T-helper 9 cell (primary cell): ENCODE measurements around the gene MAPK8IP1.
"Not testable (repeated sequence)": the region's sequence is repeated elsewhere in the genome, so short reads cannot be mapped to it uniquely, and the experiment has no call there.

Experiments
- DNase-seq: peaks from one replicate; pipeline ENCODE4 v3.0.0-alpha.2; 2020
- total RNA-seq, 2 donors: gene quantifications; one replicate each; lab custom pipeline; 2026; lab: John Stamatoyannopoulos, UW

The MAPK8IP1 gene
- total RNA-seq = 2.1 to 14.5 reads per million in 2 donors

DNA sequence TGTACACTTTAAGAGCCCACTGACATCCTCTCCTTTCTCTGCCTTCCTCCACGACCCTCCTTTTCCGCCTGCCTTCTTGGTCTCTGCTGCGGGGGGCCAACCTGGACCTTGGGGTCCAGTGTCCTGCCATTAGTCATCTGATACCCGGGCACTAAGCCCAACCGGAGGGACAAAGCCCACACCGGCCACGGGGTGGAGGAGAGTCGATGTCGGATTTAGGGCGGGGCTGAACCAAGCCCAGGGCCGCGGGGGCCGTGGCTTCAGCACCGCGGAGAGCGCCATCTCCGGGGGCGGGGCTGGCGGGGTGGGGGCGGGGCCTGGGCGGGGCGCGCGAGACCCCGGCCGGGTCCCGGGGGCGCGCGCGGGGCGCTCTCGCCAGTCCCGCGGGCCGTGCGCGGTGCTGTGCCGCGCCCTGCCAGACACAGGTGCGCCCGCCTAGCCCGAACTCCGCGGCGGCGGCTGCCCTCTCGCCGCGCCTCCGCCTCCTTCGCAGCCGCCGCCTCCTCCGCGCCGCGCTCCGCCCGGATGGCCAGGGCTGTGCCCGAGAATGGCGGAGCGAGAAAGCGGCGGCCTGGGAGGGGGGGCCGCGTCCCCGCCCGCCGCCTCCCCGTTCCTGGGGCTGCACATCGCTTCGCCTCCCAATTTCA lies at the start of gene MAPK8IP1:
Gene MAPK8IP1 (plus strand): TSS at position 378 of the 647 bp plus-strand sequence. CDS start 170 bp downstream, at position 548.
- peak; percentile 60 for DNase-seq

DNA sequence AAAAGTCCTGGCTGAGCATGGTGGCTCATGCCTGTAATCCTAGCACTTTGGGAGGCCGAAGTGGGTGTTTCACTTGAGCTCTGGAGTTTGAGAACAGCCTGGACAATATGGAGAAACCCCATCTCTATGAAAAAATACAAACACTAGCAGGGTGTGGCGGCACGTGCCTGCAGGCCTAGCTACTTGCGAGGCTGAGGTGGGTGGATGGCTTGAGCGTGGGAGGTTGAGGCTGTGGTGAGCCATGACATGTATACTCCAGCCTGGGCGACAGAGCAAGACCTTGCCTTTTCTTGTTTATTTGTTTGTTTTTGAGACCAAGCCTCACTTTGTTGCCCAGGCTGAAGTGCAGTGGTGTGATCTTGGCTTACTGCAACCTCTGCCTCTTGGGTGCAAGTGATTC lies 46.2 kb upstream of the MAPK8IP1 start:
- DNase-seq = no peak

GRCh38 chr11:45840251-45840650 lies 45.2 kb upstream of the MAPK8IP1 start:
- not testable (repeated sequence) for DNase-seq

DNA sequence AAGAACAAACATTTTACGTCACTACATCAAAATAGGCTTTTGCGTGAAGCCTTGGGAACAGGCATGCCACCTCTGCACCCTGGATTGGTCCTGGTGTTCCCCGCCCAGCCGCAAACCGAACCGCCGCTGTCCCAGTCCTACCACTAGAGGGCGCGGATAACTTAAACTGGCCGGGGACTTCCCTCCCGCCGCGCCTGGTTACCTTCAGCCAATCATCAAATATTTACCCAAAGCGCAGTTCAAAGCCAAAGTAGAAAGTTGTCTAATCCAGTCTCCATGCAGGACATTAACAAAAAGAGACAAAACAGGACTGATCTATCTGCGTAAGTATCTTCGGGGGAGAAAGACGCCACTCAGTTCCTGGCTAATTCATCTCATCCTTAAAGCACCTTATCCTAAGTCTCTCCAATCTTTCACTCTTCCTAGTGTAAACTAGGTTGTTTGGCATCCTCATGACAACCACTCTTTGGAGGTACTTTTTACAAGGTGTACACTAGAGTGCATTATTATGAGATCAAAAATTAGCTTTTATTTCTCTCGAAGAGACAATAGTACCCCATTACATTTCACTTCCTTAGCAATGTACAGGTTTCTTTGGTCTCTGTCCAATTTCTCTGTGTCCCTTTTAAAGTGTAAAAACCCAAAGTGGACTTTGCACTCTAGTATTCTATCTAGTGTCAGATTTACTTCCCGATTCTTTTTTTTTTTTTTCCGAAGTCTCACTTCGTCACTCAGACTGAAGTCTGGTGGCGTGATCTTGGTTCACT lies 42.1 kb upstream of the MAPK8IP1 start:
- DNase-seq = peak; percentile 87

DNA sequence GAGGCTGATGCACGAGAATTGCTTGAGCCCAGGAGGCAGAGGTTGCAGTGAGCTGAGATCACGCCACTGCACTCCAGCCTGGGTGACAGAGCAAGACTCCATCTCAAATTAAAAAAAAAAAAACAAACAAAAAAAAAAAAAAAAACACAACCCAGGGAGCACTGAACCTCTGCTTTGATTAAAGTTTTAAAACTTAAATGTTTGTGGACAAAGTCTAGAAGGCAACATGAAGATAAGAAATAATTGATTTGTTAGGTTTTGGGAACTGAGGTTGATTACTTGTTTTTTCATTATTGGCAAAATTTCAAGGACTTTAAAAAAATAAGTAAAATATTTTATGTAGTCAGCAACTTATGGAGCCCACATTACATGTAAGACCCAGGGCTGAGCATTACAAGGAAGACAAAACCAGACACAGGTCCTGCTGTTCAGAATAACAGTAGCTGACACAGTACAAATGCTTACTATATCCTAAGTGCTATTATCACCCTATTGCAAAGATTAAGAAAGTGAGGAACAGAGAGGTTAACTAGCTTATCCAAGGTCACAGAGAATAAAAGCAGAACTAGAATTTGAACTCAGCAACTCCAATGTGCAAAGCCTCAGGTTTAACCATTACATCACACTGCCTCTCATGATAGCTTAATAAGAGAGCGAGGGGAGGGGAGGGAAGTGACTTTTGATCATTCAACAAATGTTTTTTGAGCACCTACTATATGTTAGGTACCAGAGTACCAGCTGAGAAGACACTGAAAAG lies 40.5 kb upstream of the MAPK8IP1 start:
- no peak for DNase-seq

- DNase-seq = no peak
Observed at GRCh38 chr11:45846174-45846675, 39.2 kb upstream of the MAPK8IP1 start.

DNA sequence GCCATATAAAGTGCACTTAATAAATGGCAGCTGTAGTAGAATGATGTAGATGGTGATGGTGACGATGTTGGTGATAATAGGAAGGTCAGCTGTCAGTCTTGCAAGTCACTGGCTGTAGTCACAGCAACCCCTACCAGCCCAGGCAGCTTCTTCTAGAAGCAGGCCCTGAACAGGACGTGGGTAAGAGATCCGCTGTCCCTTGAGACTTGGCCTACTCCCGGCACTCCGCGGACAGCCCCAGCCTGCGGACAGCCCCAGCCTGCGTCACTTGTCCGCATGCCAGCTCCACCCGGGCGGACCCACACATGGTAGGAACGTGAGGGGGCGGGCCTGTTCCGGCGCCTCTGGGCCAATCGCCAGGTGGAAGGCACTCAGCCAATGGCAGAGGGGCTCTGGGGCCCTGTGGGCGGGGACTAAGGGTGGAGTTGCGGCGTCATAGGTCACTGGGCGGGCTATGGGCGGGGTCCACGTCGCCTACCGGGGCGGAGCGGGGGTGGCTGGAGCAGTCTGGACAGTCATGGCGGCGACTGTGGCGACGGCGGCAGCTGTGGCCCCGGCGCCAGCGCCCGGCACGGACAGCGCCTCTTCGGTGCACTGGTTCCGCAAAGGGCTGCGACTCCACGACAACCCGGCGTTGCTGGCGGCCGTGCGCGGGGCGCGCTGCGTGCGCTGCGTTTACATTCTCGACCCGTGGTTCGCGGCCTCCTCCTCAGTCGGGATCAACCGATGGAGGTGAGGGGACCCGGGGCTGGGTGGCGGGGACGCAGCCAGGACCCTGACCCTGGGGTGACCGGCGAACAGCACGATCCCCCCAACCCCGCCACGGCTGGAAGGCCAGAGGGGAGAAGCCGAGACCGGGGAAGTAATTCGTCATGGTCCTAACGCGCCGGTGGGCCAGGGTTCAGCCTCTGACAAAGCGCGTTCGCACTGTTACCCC lies 38.2 kb upstream of the MAPK8IP1 start, which contains the start of gene CRY2:
Gene CRY2 (plus strand): TSS at position 502 of the 937 bp plus-strand sequence. CDS start 16 bp downstream, at position 518.
- peak; percentile 99 for DNase-seq

DNA sequence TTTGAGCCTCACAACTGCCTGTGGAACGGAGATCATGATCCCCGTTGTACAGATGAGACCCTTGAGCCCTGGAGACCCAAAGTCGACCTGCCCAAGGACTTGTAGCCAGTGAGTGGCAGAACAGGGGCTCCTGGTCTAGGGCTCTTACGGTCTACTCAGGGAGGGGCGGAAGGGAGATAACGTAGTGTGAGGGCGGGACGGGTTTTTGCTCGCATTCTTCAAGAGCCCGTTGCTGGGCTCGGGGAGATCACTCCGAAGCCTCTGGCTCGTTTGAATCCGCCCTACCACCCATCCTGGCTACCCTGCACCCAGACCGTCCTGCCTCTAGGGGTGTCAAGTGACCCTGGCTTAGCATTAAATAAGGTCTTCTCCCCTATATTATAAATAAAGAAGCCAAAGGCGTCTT lies 37.5 kb upstream of the MAPK8IP1 start:
- peak; percentile 11 for DNase-seq

DNA sequence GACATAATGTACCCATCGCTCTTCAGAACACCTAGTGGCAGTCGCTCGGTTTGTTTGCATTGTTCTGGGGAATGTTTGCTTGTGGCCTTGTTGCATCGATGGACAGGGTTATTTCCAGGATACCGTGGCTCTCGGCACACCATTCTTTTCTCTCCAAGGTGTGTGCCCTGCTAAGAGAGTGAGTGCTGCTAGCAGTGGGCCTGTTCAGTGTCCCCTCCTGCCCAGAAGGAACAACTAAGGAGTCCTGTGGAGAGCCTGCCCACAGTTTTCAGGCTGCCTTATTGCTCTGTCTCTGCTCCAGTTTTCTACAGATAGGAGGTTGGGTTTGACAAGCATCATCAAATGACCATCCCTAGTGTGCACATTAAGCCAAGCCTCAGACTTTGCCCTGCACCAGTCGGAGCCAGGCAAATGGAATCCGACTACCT lies 36.8 kb upstream of the MAPK8IP1 start:
- DNase-seq = no peak

GRCh38 chr11:45850446-45850845 lies 35.0 kb upstream of the MAPK8IP1 start:
- DNase-seq = no peak

DNA sequence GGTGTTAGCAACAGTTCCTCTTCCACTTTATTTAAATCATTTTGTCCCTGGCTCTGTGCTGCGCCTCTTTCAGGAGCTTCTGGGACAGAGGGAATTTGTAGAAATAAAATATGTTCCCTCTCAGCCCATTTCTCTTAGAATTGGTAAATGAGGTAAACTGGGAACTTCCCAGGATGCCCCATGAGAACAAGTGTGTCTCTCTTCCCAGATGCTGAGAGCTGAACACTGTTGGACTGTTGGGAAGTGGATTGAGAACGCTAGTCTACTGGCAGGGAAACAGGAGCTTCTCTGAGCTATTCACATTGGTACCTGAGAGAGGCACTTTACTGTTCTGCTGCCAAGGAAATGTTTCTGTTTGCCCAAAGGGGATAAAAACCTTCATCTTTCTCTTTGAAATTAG lies 34.2 kb upstream of the MAPK8IP1 start:
- DNase-seq = no peak

DNA sequence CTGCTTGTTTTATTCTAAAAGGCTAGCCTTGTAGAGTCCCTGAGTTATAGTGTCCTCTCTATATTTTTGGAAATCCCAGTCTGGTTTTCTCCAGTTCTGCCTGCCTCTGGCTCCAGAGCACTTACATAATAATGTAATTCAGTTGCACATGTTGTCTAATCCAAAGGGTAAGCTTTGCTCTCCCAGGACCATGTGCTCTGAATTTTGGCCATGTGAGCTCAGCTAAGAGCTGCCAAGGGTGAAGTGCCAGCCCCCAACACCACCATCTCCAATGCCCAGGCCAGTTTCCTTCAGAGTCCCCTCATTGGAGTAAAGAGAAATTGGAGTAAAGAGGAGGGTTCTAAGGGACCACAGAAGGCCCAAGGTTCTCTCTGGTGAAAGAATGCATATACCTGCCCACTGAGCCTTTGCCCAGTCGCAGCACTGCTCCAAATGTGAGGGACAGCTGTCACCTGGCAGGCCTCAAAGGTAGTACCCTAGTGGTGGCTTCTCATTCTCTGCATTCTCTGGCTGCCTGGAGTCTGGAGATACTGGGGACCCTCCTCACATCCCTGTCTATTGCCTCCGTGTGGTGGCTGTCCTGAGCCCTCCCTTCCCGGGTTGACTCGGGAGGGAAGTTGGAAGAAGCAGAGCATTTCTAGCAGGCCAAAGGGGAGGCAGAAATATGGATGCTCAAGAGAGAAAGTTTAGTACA lies 33.3 kb upstream of the MAPK8IP1 start:
- DNase-seq = no peak

GRCh38 chr11:45852712-45853101 lies 32.7 kb upstream of the MAPK8IP1 start:
- no peak for DNase-seq

DNA sequence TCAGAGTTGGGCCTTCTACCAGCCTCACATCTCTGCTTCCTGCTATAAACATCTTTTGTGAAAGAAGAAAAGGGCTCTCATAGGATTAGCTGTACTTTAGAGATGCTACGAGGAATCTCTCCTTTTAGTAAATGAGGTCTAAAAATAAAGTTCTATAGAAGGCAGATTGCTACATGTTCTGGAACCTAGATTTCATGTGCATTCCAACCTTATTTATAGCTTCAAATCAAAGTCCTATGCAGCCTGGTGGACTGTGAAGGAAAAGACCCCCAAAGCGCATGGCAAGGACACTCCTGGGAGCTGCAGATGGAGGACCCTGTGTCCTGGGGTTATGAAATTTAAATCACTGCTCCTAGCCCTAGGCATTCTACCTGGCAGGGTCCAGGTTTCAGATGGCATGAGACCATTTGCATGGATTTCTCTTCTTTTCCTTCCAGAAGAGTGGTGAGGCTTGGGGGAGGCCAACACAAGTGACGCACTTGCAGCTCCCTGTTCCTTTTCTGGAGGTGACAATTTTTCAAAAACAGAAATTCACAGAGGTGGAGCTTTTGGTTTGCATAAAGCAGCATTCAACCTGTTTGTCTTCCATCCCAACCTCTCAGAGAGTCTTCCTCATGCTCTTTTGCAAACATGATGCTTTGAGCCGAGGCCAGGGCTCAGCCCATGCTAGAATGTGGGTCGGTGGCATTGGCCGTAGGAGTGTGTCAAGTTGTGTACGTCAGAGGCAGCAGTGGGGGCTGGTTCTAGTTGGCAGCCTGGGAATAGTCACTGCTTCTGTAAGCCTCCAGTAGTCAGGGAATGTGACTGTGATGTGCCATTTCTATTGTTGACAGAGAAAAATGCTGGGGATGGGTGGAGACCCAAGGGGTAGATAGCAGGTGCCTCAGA lies 31.9 kb upstream of the MAPK8IP1 start:
- no peak for DNase-seq

DNA sequence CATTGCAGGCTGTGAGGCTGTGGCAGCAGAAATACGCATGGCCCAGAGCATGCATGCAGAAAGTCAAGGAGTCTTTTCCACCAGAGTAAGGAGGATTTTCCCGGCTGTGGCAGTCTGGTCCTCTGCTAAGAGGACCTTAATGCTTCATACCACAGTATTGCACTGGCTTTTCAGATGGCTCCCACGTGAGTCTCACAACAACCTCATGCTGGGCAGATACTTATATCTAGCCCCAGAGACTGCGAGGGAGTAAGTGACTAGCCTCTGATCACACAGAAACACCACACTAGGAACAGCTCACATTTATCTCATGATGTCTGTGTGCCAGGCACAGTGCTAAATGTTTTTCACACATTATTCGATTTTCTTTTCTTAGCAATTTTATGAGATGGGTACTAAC lies 30.1 kb upstream of the MAPK8IP1 start:
- DNase-seq = no peak

GRCh38 chr11:45856044-45856468 lies 29.4 kb upstream of the MAPK8IP1 start:
- DNase-seq = no peak

DNA sequence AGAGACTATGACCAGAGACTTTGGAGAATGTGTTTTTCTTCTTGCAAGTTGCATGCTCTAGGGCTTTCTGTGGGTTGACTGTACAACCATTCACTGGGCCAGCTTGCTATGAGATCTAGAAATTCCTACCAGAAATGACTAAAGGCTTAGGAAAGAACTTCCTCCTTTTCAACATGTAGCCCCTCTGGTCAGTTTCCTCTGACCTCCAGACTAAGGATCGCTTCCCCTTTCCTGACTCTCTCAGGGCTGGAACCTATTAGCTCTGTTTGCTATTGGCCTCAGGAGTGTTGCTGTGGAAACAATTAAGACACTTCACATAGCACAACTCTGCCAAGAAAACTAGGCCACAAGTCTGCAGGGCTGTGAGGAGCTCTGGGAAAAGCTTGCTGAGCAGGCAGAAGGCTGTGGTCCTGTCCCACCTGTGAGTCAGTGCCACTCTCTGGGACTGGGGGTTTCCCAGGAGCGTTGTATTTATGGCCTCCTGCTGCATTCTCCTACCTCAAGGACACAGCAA lies 27.4 kb upstream of the MAPK8IP1 start:
- DNase-seq = no peak

- no peak for DNase-seq
Observed at GRCh38 chr11:45858751-45859398, 26.6 kb upstream of the MAPK8IP1 start.

DNA sequence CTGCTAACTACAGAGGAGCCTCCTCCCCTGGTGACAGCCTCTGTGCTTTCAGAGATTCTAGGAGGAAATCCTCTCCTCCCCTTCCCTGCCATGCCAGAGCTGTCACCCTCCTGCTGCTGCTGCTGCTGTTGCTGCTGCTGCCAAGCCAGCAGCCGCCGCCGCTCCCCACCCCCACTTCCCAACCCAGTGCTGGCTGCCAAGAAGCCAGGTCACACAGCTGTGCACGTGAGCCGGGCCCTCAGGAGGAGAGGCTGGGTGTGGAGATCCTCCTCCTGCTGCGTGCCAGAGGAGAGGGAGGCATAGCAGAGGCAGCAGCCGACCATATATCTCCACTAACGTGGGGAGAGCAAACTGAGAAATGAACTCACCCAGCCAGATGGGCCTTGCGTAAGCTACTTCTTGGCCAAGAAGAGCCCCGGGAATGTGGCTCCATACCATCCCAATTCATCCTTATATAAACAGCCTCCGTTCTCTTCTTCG lies 25.8 kb upstream of the MAPK8IP1 start:
- DNase-seq = no peak
